K562 (cell line): Measurements from ENCODE around the gene EXOC3L2. TPM values are rescaled to one million over a fixed set of nuclear protein-coding genes. Genes with fewer than 3 reads are reported as not detected.

ENCODE experiments used
- ATF2 ChIP-seq: sonication (generic); formaldehyde crosslinking; IDR thresholded peaks from 2 replicates; pipeline ENCODE4 v1.8.1; 2022; ENCODE audit warnings: missing genetic modification reagents
- BACH1 ChIP-seq: fragments of 200-800 bp; sonication (Bioruptor generic); IDR thresholded peaks from 2 replicates; pipeline ENCODE4 v1.6.1; 2016; ENCODE audit warnings: missing genetic modification characterization, missing compliant biosample characterization
- ETV6 ChIP-seq, 3 experiments: fragments of 150-350 bp in 1 of 3; sonication (generic) in 1 of 3; formaldehyde crosslinking in 1 of 3; IDR thresholded peaks; 2 replicates each; pipeline versions ENCODE4 v1.6.1 to v1.8.0; 2014 to 2022; ENCODE audit warnings: borderline replicate concordance in 2 of 3, low read depth in 2 of 3, antibody characterized with exemption in 1 of 3, low read length in 1 of 3, mild to moderate bottlenecking in 1 of 3, missing genetic modification reagents in 1 of 3
- IRF9 ChIP-seq: fragments of 450-650 bp; IDR thresholded peaks from 2 replicates; pipeline ENCODE4 v1.6.1; 2016; ENCODE audit warnings: missing biosample characterization, missing genetic modification characterization
- MYNN ChIP-seq, 2 experiments: sonication (generic); formaldehyde crosslinking in 1 of 2; IDR thresholded peaks; 2 replicates each; pipeline versions ENCODE4 v1.5.0 to v1.6.1; 2016 to 2020; ENCODE audit warnings: antibody characterized with exemption in 1 of 2, missing genetic modification reagents in 1 of 2
- SNAPC5 ChIP-seq: fragments of 250-450 bp; sonication (Bioruptor Pico); IDR thresholded peaks from 2 replicates; pipeline ENCODE4 v1.8.0; 2021; ENCODE audit warnings: moderate library complexity, mild to moderate bottlenecking, inconsistent platforms
- USF2 ChIP-seq: sonication (generic); formaldehyde crosslinking; IDR thresholded peaks from 2 replicates; pipeline ENCODE4 v1.5.0; 2020; ENCODE audit warnings: missing genetic modification reagents
- VEZF1 ChIP-seq: fragments of 200-800 bp; sonication (Bioruptor generic); IDR thresholded peaks from 2 replicates; pipeline ENCODE4 v1.6.1; 2017; ENCODE audit warnings: missing genetic modification characterization, missing compliant biosample characterization
- YY1 ChIP-seq, 3 experiments: IDR thresholded peaks; 2 replicates each; pipeline ENCODE4 v1.6.1; 2011; ENCODE audit warnings: low read length in 2 of 3, mild to moderate bottlenecking in 2 of 3, moderate library complexity in 2 of 3, borderline replicate concordance in 1 of 3, control low read depth in 1 of 3, low read depth in 1 of 3; ENCODE audit not compliant: insufficient read depth in 3 of 3, insufficient replicate concordance in 2 of 3, control insufficient read depth in 1 of 3, insufficient read length in 1 of 3; ENCODE audit errors: extremely low read depth in 1 of 3
- ZNF3 ChIP-seq: fragments of 250-450 bp; sonication (Bioruptor Pico); IDR thresholded peaks from 2 replicates; pipeline ENCODE4 v1.5.0; 2021; ENCODE audit warnings: mild to moderate bottlenecking, moderate library complexity
- polyA plus RNA-seq, 8 experiments: library from polyadenylated mRNA; depleted of rRNA in 4 of 8; stranded (reverse) in 5 of 8; unstranded in 3 of 8; fragments of >200 nt; fragmentation: Nextera tagmentation in 2 of 8; fragmentation: Illumina TruSeq in 1 of 8; extraction: Ambion mirVana in 2 of 8; extraction: Trizol in 1 of 8; gene quantifications; 2 replicates each; pipeline versions ENCODE4 v1.2.1 to v1.2.3, GENCODE V29; 2011 to 2014; ENCODE audit warnings: inconsistent platforms in 1 of 8, missing spikeins in 1 of 8
- total RNA-seq, 7 experiments: library from RNA; depleted of rRNA in 6 of 7; stranded (reverse); fragments of >200 nt in 6 of 7; fragmentation: Illumina TruSeq in 2 of 7; extraction: Trizol in 2 of 7; gene quantifications; 2 replicates each; pipeline versions ENCODE4 v1.2.1 to v1.2.3, GENCODE V29; 2011 to 2021; ENCODE audit warnings: low replicate concordance in 1 of 7

The EXOC3L2 gene
- total and polyA plus RNA-seq, 9 of the 15 experiments (the other 6 are each of a cell fraction or from before 2014, with no cell fraction given) = 0.31 to 19.0 (median 2.4) TPM

- TF ChIP-seq ETV6 (IDR thresholded peaks at IDR 0.05; ENCODE audit: borderline replicate concordance in 1 of 2, low read depth in 2 of 2, low read length in 1 of 2) (no peak), ETV6 (CRISPR knock-in tag; IDR thresholded peaks at IDR 0.05; ENCODE audit: borderline replicate concordance) (no peak), SNAPC5 (no peak), ATF2 (no peak), VEZF1 (no peak), USF2 (CRISPR knock-in tag) (no peak), BACH1 (tag) (no peak), IRF9 (no peak), MYNN (IDR thresholded peaks at IDR 0.05) (no peak), MYNN (CRISPR knock-in tag; IDR thresholded peaks at IDR 0.05) (no peak), YY1 (IDR thresholded peaks at IDR 0.05; ENCODE audit: borderline replicate concordance in 1 of 3, control insufficient read depth in 1 of 3, extremely low read depth in 1 of 3, insufficient read depth in 3 of 3, insufficient read length in 1 of 3, insufficient replicate concordance in 2 of 3, low read depth in 1 of 3, low read length in 2 of 3) (no peak), ZNF3 (CRISPR knock-in tag) (no peak)
- TF ChIP-seq, all 486 proteins: peak for 0
Measured at GRCh38 chr19:45186509-45187334, 58.5 kb downstream of the EXOC3L2 start (continued).
